GM21447 (cell line): Measurements from ENCODE around the gene DVL3.
"Not testable (repeated sequence)": the region's sequence is repeated elsewhere in the genome, so short reads cannot be mapped to it uniquely, and the experiment has no call there.

Experiments
- ATAC-seq: cut with Tn5 transposase; IDR thresholded peaks from one replicate; pipeline ENCODE4 v1.9.1; 2021; ENCODE audit not compliant: unreplicated experiment

Gene DVL3

GRCh38 chr3:184155644-184156521, 706 bp downstream of the DVL3 start:
- ATAC-seq, result peak; percentile 24

- ATAC-seq, result peak; percentile 7
Measured at GRCh38 chr3:184156522-184156955, 1.4 kb downstream of the DVL3 start.

GRCh38 chr3:184157206-184157605, 2.0 kb downstream of the DVL3 start:
- ATAC-seq, result no peak

GRCh38 chr3:184158404-184158803, 3.2 kb downstream of the DVL3 start:
- no peak for ATAC-seq

- ATAC-seq, result peak; percentile 38
Measured at GRCh38 chr3:184160456-184160855, 5.3 kb downstream of the DVL3 start.

- not testable (repeated sequence) for ATAC-seq
Measured at GRCh38 chr3:184162571-184163070, 7.4 kb downstream of the DVL3 start.

- no peak for ATAC-seq
Measured at GRCh38 chr3:184164648-184165330, 9.6 kb downstream of the DVL3 start.

GRCh38 chr3:184165543-184165942, 10.4 kb downstream of the DVL3 start:
- ATAC-seq, result no peak

- ATAC-seq, result no peak
Measured at GRCh38 chr3:184166671-184167070, 11.5 kb downstream of the DVL3 start.

GRCh38 chr3:184167786-184168185, 12.6 kb downstream of the DVL3 start:
- no peak for ATAC-seq

GRCh38 chr3:184168363-184169120, 13.4 kb downstream of the DVL3 start:
- no peak for ATAC-seq

- no peak for ATAC-seq
Measured at GRCh38 chr3:184169896-184170875, 15.0 kb downstream of the DVL3 start.

GRCh38 chr3:184171562-184171961, 16.4 kb downstream of the DVL3 start:
- ATAC-seq, result no peak

GRCh38 chr3:184172681-184173373, 17.6 kb downstream of the DVL3 start:
- ATAC-seq, result no peak

- no peak for ATAC-seq
Measured at GRCh38 chr3:184173374-184173722, 18.2 kb downstream of the DVL3 start.

GRCh38 chr3:184174284-184174645, 19.1 kb downstream of the DVL3 start:
- no peak for ATAC-seq

GRCh38 chr3:184174646-184175492, 19.7 kb downstream of the DVL3 start, which contains the start of gene AP2M1:
AP2M1 (plus strand) TSS chr3:184174855; CDS start chr3:184176994, 2,139 bp downstream.
- peak; percentile 98 for ATAC-seq

- ATAC-seq, result no peak
Measured at GRCh38 chr3:184175506-184175905, 20.3 kb downstream of the DVL3 start.

GRCh38 chr3:184175981-184176376, 20.8 kb downstream of the DVL3 start:
- no peak for ATAC-seq
